ENCODE measurements around the gene GHR.
A peak's percentile ranks its signal among the peaks of the same experiment; 100 is the strongest.

The GHR gene

GRCh38 chr5:42604171-42604711, 181.0 kb downstream of the GHR start:
- no peak for DNase-seq (ENCODE audit: low spot score)

- no peak for DNase-seq (ENCODE audit: low spot score)
These were observed 182.3 kb downstream of the GHR start for GRCh38 chr5:42605490-42605889.

DNA sequence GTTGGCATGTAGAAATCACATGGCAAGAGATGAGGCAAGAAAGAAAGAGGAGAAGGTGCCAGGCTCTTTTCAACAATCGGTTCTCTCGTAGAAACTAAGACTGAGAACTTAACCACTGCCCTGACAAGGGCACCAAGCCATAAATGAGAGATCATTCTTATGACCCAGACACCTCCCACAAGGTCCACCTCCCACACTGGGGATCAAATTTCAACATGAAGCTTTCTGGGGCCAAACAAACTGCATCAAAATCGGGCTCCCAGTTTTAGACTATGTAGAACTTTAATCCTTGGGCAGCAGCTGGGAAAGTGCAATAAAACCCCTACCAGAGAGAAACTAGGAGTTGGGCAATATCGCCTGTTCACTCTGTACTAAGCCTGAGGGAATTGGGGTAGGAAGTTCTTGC, 183.2 kb downstream of the GHR start:
- no peak for DNase-seq (ENCODE audit: low spot score)

- no peak for DNase-seq (ENCODE audit: low spot score)
These were observed 188.2 kb downstream of the GHR start for GRCh38 chr5:42611437-42611836.

DNA sequence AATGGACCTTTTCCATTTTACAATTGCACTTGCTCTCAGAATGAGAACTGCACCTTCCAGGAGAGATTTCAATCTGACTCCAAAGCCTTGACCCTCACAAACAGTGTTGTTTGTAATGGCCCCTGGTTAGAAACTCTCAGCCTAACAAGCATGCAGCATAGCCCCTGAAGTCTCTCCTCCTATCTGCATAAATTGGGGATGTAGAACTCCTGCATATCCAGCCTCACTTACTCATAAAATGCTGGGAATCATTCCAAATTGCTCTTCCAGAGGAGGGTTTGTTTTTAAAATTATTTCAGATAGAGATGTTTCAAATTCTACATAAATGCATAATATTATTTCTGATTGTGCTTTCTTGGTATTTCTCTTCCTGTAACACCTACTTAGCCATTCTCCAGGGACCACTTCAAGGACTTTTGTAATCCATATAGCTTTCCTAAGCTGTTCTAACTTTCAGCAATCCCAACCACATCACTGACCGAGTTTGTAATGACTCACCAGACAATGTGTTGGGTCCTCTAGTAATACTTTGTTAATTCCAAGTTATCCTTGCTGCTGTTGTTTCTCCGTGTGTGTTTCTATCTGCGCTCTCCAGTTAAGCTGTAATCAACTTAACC, 189.6 kb downstream of the GHR start:
- peak; percentile 20 for DNase-seq (ENCODE audit: low spot score)

GRCh38 chr5:42614509-42614908, 191.3 kb downstream of the GHR start:
- no peak for DNase-seq (ENCODE audit: low spot score)

DNA sequence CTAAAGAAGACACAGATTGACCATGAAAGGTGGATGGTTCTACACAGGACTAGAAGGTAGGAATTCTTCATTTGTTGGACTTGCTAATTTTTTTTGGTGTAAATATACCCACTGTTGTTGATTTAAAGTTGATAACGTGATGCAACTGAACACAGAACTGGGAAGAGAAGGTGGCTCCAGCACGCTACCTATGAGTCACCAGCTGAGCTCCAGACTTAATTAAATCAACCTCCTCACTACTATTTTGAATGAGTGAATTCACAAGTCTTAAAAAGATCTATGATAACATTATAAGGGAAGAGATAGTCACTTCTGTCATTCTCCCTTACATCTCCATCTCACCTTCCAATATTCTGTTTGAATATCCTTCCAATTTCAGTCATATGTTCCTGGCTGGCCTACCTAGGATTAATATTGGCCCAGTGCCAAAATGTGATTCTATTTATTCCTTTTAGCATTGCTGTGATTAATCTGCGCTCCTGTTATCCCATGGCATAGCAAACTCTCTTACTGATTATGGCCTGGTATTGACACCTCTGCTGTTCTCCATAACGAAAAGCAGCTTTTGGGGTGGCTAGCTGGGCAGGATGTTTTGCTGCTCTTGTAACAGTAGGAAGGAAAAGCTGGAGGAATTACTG, 197.5 kb downstream of the GHR start:
- peak; percentile 15 for DNase-seq (ENCODE audit: low spot score)

GRCh38 chr5:42621242-42621641, 198.0 kb downstream of the GHR start:
- DNase-seq (ENCODE audit: low spot score): no peak

DNA sequence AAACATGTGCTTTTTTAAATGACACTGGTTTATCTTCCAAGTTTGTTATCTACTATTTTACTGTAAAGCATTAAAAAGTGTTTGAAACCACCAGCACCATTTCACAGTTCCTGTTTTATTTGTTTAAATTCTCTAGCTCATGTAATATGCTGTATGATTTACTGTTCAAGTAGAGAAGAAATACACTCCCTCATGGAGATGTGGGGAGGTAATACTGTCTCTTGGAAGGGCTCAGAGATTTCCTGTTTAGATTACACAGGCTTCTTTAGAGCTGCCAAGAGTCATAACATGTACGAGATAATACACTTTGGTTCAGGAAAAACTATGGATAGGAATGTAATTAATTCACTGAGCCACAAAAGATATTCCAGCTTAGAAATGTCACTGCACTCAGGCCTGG, 198.4 kb downstream of the GHR start:
- no peak for DNase-seq (ENCODE audit: low spot score)

DNA sequence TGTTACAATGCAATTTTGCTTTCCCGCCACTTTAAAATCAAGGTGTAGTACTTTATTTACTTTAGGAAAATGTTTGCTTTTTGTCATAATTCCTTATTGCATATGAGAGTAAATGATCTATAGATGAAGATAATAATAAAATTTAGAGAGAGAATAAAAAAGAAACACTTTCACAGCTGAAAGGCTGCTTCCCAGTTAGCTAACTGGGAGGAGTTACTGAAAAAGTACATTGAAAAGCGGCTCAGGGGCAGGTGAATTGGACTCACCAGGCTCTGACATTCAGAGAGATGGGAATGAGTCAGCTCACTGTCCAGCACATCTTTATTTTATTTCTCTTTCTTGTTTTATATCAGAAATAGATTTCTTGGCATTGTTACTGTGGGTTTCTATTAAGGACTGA, 201.7 kb downstream of the GHR start:
- DNase-seq (ENCODE audit: low spot score): no peak

DNA sequence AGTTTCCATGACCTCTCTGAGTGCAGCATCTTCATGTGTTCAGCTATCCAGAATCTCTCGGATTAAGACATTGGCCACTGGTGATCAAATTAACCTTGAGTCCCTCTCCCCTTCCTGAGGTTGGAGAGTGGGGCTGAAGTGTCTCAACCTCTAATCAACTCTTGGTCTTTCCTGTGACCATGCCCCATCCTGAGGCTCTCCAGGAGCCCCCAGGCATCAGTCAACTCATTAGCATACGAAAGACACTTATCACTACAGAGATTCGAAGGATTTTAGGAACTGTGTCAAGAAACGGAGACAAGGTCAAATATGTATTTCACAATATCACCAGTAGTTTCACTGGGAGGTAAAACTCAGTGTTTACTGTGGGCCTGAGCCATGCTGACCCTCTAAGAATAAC, 203.2 kb downstream of the GHR start:
- DNase-seq (ENCODE audit: low spot score): no peak

GRCh38 chr5:42628821-42629220, 205.6 kb downstream of the GHR start:
- no peak for DNase-seq (ENCODE audit: low spot score)

- no peak for DNase-seq (ENCODE audit: low spot score)
These were observed 206.0 kb downstream of the GHR start for GRCh38 chr5:42629284-42629683.

DNA sequence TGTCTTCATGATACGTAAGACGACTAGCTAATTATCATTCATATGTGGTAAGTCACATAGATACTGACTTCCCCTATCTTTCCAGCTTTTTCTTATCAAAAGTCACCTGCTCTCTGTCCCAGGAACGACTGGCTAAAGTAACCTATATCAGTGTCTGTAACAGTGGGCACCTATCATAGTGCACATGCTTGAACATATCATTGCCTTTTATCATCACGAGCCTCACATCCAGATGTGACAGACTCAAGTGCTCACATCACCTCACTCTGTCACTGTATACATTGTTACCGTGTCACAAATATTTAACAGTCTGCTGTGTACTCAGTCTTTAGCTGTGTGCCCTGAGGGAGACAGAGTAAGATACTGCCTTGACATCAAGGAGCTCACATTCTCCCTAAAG, 208.0 kb downstream of the GHR start:
- no peak for DNase-seq (ENCODE audit: low spot score)

GRCh38 chr5:42632354-42632900, 209.2 kb downstream of the GHR start:
- no peak for DNase-seq (ENCODE audit: low spot score)

DNA sequence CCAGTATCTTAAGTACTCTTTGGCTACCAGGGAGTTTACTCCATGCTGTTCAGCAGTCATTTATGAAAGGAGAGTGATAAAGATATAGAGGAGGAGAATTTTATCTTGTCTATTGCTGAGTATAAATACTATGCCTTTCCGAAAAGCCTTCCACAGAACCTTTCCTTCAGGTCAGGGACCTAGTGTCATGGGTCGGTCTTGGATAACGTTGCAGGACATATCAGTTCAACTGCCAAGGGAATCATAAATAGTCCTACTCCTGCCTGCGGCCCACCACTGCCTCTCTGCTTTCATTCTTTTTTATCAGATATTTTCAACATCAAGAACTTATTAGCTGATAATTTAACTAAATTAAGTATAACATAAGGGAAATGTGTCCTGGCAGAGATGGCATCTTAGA, 211.3 kb downstream of the GHR start:
- DNase-seq (ENCODE audit: low spot score): no peak

- no peak for DNase-seq (ENCODE audit: low spot score)
These were observed 213.2 kb downstream of the GHR start for GRCh38 chr5:42636425-42636824.

- DNase-seq (ENCODE audit: low spot score): no peak
These were observed 213.7 kb downstream of the GHR start for GRCh38 chr5:42636946-42637345.

- no peak for DNase-seq (ENCODE audit: low spot score)
These were observed 215.7 kb downstream of the GHR start for GRCh38 chr5:42638972-42639371.

- no peak for DNase-seq (ENCODE audit: low spot score)
These were observed 217.6 kb downstream of the GHR start for GRCh38 chr5:42640835-42641234.

- no peak for DNase-seq (ENCODE audit: low spot score)
These were observed 218.2 kb downstream of the GHR start for GRCh38 chr5:42641336-42642005.

DNA sequence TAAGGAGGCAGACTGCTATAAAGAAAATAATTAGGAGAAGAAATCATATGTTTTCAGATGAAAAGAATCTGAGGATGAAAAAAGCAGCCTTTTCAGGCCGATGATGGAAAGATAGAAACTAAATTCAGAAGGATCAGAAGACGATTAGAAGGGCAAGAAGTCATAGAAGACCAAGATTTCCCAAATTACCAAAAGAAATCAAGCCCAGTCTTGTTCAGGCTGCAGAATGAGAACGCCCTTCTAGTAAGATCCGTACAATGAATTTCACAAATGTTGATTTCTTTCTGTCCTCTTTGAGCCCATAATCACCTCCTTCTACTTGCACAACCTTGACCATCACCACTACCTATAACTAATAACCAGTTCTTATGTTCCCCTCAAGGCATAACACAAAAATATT, 218.8 kb downstream of the GHR start:
- DNase-seq (ENCODE audit: low spot score): no peak

DNA sequence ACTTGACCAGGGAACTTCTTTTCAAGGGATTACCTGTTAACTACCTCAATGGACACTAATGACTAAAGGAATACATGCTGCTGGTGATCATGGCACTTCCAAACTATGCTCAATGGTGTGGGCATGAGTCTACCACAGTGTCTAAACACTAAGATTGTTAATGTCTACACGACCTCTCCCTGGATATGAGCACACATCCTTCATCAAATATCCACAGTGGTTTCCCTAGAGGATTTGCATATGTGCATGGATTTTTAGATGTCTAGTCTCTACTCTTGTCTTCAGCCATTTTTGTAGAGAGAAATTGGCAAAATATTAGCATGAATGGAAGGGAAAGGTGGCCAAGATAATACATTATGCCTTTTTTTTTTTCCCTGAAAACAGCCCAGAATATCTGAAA, 220.1 kb downstream of the GHR start:
- DNase-seq (ENCODE audit: low spot score): no peak
